HepG2 (cell line): ENCODE results near the gene C2orf80. TPM values are rescaled to one million over a fixed set of nuclear protein-coding genes. Genes with fewer than 3 reads are reported as not detected.

ENCODE experiments used
- ATAC-seq: fragments of 200-7000 bp; cut with Tn5 transposase; 3 replicates; pipeline ENCODE4 v1.9.1; 2020; ENCODE audit warnings: mild to moderate bottlenecking, moderate library complexity
- Bru-seq: library from RNA; stranded (reverse); fragments of 400-500 nt; gene quantifications from one replicate; lab custom pipeline; 2021; lab: Mats Ljungman, UMichigan
- BruChase-seq, 2 experiments: library from RNA; stranded (reverse); fragments of 400-500 nt; gene quantifications; one replicate each; lab custom pipeline; 2021; lab: Mats Ljungman, UMichigan
- BruUV-seq: library from RNA; stranded (reverse); fragments of 400-500 nt; replicated peaks from 2 replicates; lab custom pipeline; 2021; lab: Mats Ljungman, UMichigan
- CTCF ChIA-PET: fragments of 300-600 bp; formaldehyde crosslinking; extraction: SDS; loops from one replicate; lab custom pipeline; 2021; ENCODE audit warnings: low total read pairs, inconsistent platforms, low intra/inter-chr PET ratio; lab: Yijun Ruan, JAX
- POLR2A ChIA-PET: fragments of 350-600 bp; sonication (Branson Sonifier 250); formaldehyde crosslinking; loops from one replicate; lab custom pipeline; 2020; ENCODE audit warnings: antibody characterized with exemption, inconsistent platforms; lab: Yijun Ruan, JAX
- DNase-seq: peaks from one replicate; pipeline ENCODE4 v3.0.0-alpha.2; 2015; ENCODE audit warnings: low spot score
- FAIRE-seq: peaks from 3 replicates; lab custom pipeline; 2011; peaks lifted over from hg19 to GRCh38; lab: Jason Lieb, UNC
- H2AFZ ChIP-seq: one replicate; pipeline ENCODE4 v1.6.1; 2011; ENCODE audit warnings: low read length, inconsistent platforms
- H3K27ac ChIP-seq: fragments of 300-600 bp; 3 replicates; pipeline ENCODE4 v1.8.0; 2011; ENCODE audit warnings: mixed run types, mild to moderate bottlenecking, mixed read lengths, low read length, inconsistent platforms; ENCODE audit not compliant: insufficient read depth; ENCODE audit errors: extremely low read length
- H3K27me3 ChIP-seq, 2 experiments: fragments of 200-600 bp in 1 of 2; 2 replicates in 1 of 2; 3 replicates in 1 of 2; pipeline versions ENCODE4 v1.6.0 to v1.8.0; 2011; ENCODE audit warnings: low read length in 2 of 2, mild to moderate bottlenecking in 2 of 2, moderate library complexity in 2 of 2, inconsistent platforms in 1 of 2; ENCODE audit not compliant: insufficient read depth in 2 of 2, control insufficient read depth in 1 of 2
- H3K36me3 ChIP-seq, 2 experiments: fragments of 200-600 bp in 1 of 2; replicated peaks in 1 of 2; 2 replicates in 1 of 2; 3 replicates in 1 of 2; pipeline versions ENCODE4 v1.5.1 to v1.8.0; 2011; ENCODE audit warnings: low read length in 2 of 2, inconsistent platforms in 1 of 2; ENCODE audit not compliant: insufficient read depth in 2 of 2, control insufficient read depth in 1 of 2
- H3K4me1 ChIP-seq: 2 replicates; pipeline ENCODE4 v1.5.1; 2012; ENCODE audit warnings: low read length, inconsistent platforms; ENCODE audit not compliant: insufficient read depth
- H3K4me2 ChIP-seq: 2 replicates; pipeline ENCODE4 v1.6.0; 2011; ENCODE audit warnings: low read depth, low read length, inconsistent platforms
- H3K4me3 ChIP-seq, 3 experiments: fragments of 200-600 bp in 1 of 3; sonication (generic), shearing (Covaris generic) in 1 of 3; replicated peaks in 1 of 3; 2 replicates each; pipeline ENCODE4 v1.5.1; 2011 to 2016; ENCODE audit warnings: low read length in 3 of 3, inconsistent platforms in 2 of 3, low read depth in 2 of 3, mild to moderate bottlenecking in 2 of 3, control low read depth in 1 of 3, mixed read lengths in 1 of 3; ENCODE audit not compliant: insufficient read depth in 1 of 3
- H3K79me2 ChIP-seq: one replicate; pipeline ENCODE4 v1.6.1; 2011; ENCODE audit warnings: low read length, inconsistent platforms; ENCODE audit not compliant: insufficient read depth
- H3K9ac ChIP-seq: 2 replicates; pipeline ENCODE4 v1.6.0; 2011; ENCODE audit warnings: mild to moderate bottlenecking, low read depth, low read length, inconsistent platforms; ENCODE audit not compliant: insufficient read depth
- H3K9me3 ChIP-seq: 2 replicates; pipeline ENCODE4 v1.5.1; 2012; ENCODE audit warnings: mild to moderate bottlenecking, low read length
- H4K20me1 ChIP-seq: 2 replicates; pipeline ENCODE4 v1.6.0; 2011; ENCODE audit warnings: inconsistent platforms, mild to moderate bottlenecking, low read length, moderate library complexity; ENCODE audit not compliant: insufficient read depth
- ERF ChIP-seq: IDR thresholded peaks from 2 replicates; pipeline ENCODE4 v1.6.1; 2018; ENCODE audit warnings: missing biosample characterization, missing genetic modification reagents
- HNRNPK ChIP-seq: fragments of 200-400 bp; formaldehyde crosslinking; IDR thresholded peaks from 2 replicates; pipeline ENCODE4 v1.6.1; 2018; ENCODE audit warnings: low read length, low read depth, moderate library complexity, mild to moderate bottlenecking; ENCODE audit not compliant: poor library complexity, severe bottlenecking
- HNRNPUL1 ChIP-seq: fragments of 200-400 bp; formaldehyde crosslinking; IDR thresholded peaks from 2 replicates; pipeline ENCODE4 v1.6.1; 2017; ENCODE audit warnings: low read depth, mild to moderate bottlenecking, low read length, moderate library complexity
- NAIF1 ChIP-seq: sonication (generic); formaldehyde crosslinking; IDR thresholded peaks from 2 replicates; pipeline ENCODE4 v1.5.0; 2020; ENCODE audit warnings: mild to moderate bottlenecking, missing genetic modification reagents, borderline replicate concordance
- NFE2 ChIP-seq: sonication (generic); formaldehyde crosslinking; IDR thresholded peaks from 2 replicates; pipeline ENCODE4 v1.4.0; 2020; ENCODE audit warnings: missing genetic modification reagents
- SRSF9 ChIP-seq: fragments of 200-400 bp; formaldehyde crosslinking; IDR thresholded peaks from 2 replicates; pipeline ENCODE4 v1.6.1; 2018; ENCODE audit warnings: borderline replicate concordance, mild to moderate bottlenecking, low read depth, low read length; ENCODE audit not compliant: insufficient read depth, poor library complexity, severe bottlenecking
- SSRP1 ChIP-seq: IDR thresholded peaks from 2 replicates; pipeline ENCODE4 v1.6.1; 2016; ENCODE audit warnings: control low read depth
- TOE1 ChIP-seq: sonication (generic); formaldehyde crosslinking; IDR thresholded peaks from 2 replicates; pipeline ENCODE4 v1.4.0; 2020; ENCODE audit warnings: mild to moderate bottlenecking, missing genetic modification reagents
- ZNF326 ChIP-seq: sonication (generic); formaldehyde crosslinking; IDR thresholded peaks from 2 replicates; pipeline ENCODE4 v1.4.0; 2020; ENCODE audit warnings: missing genetic modification reagents, borderline replicate concordance
- ZNF530 ChIP-seq: sonication (generic); formaldehyde crosslinking; IDR thresholded peaks from 2 replicates; pipeline ENCODE4 v1.5.0; 2020; ENCODE audit warnings: low read depth, mild to moderate bottlenecking, missing genetic modification reagents
- ZSCAN20 ChIP-seq: sonication (generic); formaldehyde crosslinking; IDR thresholded peaks from 2 replicates; pipeline ENCODE4 v1.4.0; 2020; ENCODE audit warnings: missing genetic modification reagents, mild to moderate bottlenecking, borderline replicate concordance
- ZSCAN29 ChIP-seq: sonication (generic); formaldehyde crosslinking; conservative IDR thresholded peaks from 2 replicates; pipeline ENCODE4 v1.4.0; 2020; ENCODE audit warnings: mild to moderate bottlenecking, missing genetic modification reagents
- WGBS: methylation state at CpG from one replicate; pipeline ENCODE4 v1.1.6; 2017; ENCODE audit warnings: low lambda C conversion rate; 5-methylcytosine and 5-hydroxymethylcytosine counted together
- in situ Hi-C: cut with HindIII; loops from 2 replicates; pipeline ENCODE4 v1.10.0; 2017; ENCODE audit warnings: low pct_unique_long_range_greater_than_20kb; ENCODE audit not compliant: extremely low pct_ligation_motif_present
- intact Hi-C: fragments of 100-400 bp; cut with micrococcal nuclease; formaldehyde crosslinking; loops from one replicate; pipeline ENCODE4 v1.10.0; 2022; ENCODE audit not compliant: unreplicated experiment
- long read RNA-seq, 2 experiments: library from RNA in 1 of 2; library from polyadenylated mRNA in 1 of 2; stranded (forward) in 1 of 2; unstranded in 1 of 2; transcript quantifications; one replicate each; pipeline ENCODE4 v2.0.0, GENCODE V29; 2019 to 2022
- polyA minus RNA-seq, 3 experiments: library from RNA; depleted of rRNA, polyadenylated mRNA; stranded (reverse); fragments of >200 nt; gene quantifications; 2 replicates each; pipeline ENCODE4 v1.2.3, GENCODE V29; 2011; ENCODE audit warnings: low replicate concordance in 1 of 3
- polyA plus RNA-seq, 8 experiments: library from polyadenylated mRNA; depleted of rRNA in 3 of 8; stranded (reverse) in 7 of 8; unstranded in 1 of 8; fragments of >200 nt; fragmentation: Illumina TruSeq in 4 of 8; extraction: Trizol in 4 of 8; gene quantifications; 2 replicates each; pipeline versions ENCODE4 v1.2.1 to v1.2.3, GENCODE V29; 2011 to 2016; ENCODE audit warnings: low read depth in 4 of 8, missing spikeins in 1 of 8, mixed read lengths in 1 of 8; ENCODE audit not compliant: insufficient read depth in 1 of 8
- total RNA-seq, 5 experiments: library from RNA; depleted of rRNA; stranded (reverse); fragments of >200 nt; fragmentation: Illumina TruSeq; extraction: Trizol; gene quantifications; 2 replicates each; pipeline ENCODE4 v1.2.3, GENCODE V29; 2016; ENCODE audit warnings: low read depth in 1 of 5
- TF ChIP-seq, protein P1 (sequence below): sonication (generic); formaldehyde crosslinking; IDR thresholded peaks from 2 replicates; pipeline ENCODE4 v1.4.0; 2020; ENCODE audit warnings: missing genetic modification reagents, borderline replicate concordance

C2orf80 gene
- total RNA-seq (2016; rRNA removed; fragmentation: Illumina TruSeq; extraction: Trizol) (not detected in 2 replicates), polyA plus RNA-seq (2011; rRNA removed) (not detected in 2 replicates), polyA minus RNA-seq (2011; rRNA and poly(A)+ RNA removed; ENCODE audit: low replicate concordance) (not detected in 2 replicates), Bru-seq, nascent RNA (not detected), BruChase-seq, experiment 1, labeled RNA remaining after a 6-hour chase (not detected), BruChase-seq, experiment 2, labeled RNA remaining after a 2-hour chase (not detected)
- not detected in 2 replicates for total RNA-seq (2016; cell fraction: cytosol; rRNA removed; fragmentation: Illumina TruSeq; extraction: Trizol; ENCODE audit: low read depth)
- not detected in 2 replicates for total RNA-seq (2016; cell fraction: insoluble cytoplasmic fraction; rRNA removed; fragmentation: Illumina TruSeq; extraction: Trizol)
- total RNA-seq (2016; cell fraction: membrane; rRNA removed; fragmentation: Illumina TruSeq; extraction: Trizol) = not detected in 2 replicates
- not detected in 2 replicates for total RNA-seq (2016; cell fraction: nucleus; rRNA removed; fragmentation: Illumina TruSeq; extraction: Trizol)
- polyA plus RNA-seq (2011; cell fraction: cytosol; rRNA removed) = not detected in 2 replicates
- polyA plus RNA-seq (2011; cell fraction: nucleus; rRNA removed) = not detected in 2 replicates
- not detected in 2 replicates for polyA plus RNA-seq (2012)
- polyA plus RNA-seq (2016; cell fraction: cytosol; fragmentation: Illumina TruSeq; extraction: Trizol; ENCODE audit: low read depth) = not detected in 2 replicates
- polyA plus RNA-seq (2016; cell fraction: insoluble cytoplasmic fraction; fragmentation: Illumina TruSeq; extraction: Trizol; ENCODE audit: low read depth) = not detected in 2 replicates
- polyA plus RNA-seq (2016; cell fraction: membrane; fragmentation: Illumina TruSeq; extraction: Trizol; ENCODE audit: low read depth) = not detected in 2 replicates
- not detected in 2 replicates for polyA plus RNA-seq (2016; cell fraction: nucleus; fragmentation: Illumina TruSeq; extraction: Trizol; ENCODE audit: insufficient read depth, low read depth)
- not detected in 2 replicates for polyA minus RNA-seq (2011; cell fraction: cytosol; rRNA and poly(A)+ RNA removed)
- not detected in 2 replicates for polyA minus RNA-seq (2011; cell fraction: nucleus; rRNA and poly(A)+ RNA removed)
- long read RNA-seq, experiment 1 = 0 reads
- long read RNA-seq, experiment 2 = 0 reads

DNA sequence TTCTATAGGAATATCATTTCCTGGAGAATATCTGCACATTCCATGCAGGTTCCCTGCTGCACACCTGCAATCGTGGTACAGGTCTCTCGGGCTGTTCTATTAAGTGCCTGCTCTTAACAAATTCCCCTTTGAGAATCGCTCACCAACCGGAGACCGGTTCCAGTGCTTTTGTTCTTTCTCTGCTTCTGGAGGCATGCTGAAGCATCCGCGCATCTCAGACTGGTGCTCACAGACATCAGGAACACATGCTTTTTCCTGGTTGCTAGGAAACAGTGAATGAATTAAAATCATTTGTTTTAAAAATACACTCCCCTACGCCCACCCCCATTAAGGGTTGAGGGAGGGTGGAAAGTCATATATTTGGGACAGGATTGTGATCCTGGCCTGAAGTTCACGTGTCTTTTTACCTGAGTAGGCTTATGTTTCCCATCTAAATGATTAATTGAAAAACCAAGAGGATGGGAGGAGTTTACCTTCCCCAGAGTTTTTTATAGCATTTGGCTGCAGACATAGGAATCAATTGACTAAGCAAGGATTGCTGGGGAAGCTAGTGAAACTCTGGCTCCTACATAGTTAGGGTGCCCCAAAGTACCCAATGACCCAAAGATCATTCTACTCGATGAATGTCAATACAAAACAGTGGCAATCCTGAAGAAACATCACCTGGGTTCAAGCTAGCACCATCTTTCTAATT is at the start of gene C2orf80:
Gene C2orf80 (minus strand): TSS at position 221 of the 694 bp plus-strand sequence. CDS start 3,044 bp downstream, outside the sequence.
- BruUV-seq = no TSS peak
- H3K27me3 ChIP-seq = peaks cover 0 to 12% of the 10 kb centered on the region in 2 experiments; a peak in 1 of 5 replicates
- H4K20me1 ChIP-seq = no peaks in the 10 kb centered on the region
- intact Hi-C loops (no loop called here), in situ Hi-C loops (no loop called here)
- H3K27ac ChIP-seq = no peak within 1 kb of the TSS
- H3K79me2 ChIP-seq = no peaks in the 10 kb centered on the region
- H3K4me2 ChIP-seq = no peak within 1 kb of the TSS
- no peaks in the 10 kb centered on the region for H3K36me3 ChIP-seq
- FAIRE-seq (no peak), DNase-seq (no peak), ATAC-seq (no peak)
- H3K4me3 ChIP-seq = no peak within 1 kb of the TSS
- no peak within 1 kb of the TSS for H2AFZ ChIP-seq
- POLR2A ChIA-PET = interaction anchor here (1.2 kb wide), 1 partner anchor 65 kb away, joined by 3 read pairs; the partner anchor contains the start of gene IDH1
- no peaks in the 10 kb centered on the region for H3K9me3 ChIP-seq
- CTCF ChIA-PET = no interaction called here
- WGBS = 46% methylated on average over 10 of the region's 10 CpGs
- H3K9ac ChIP-seq = no peak within 1 kb of the TSS
- no peaks in the 10 kb centered on the region for H3K4me1 ChIP-seq
- TF ChIP-seq NAIF1 (CRISPR knock-in tag) (no peak), SRSF9 (no peak), ZNF530 (CRISPR knock-in tag) (no peak), ZSCAN20 (CRISPR knock-in tag) (no peak), HNRNPK (no peak), HNRNPUL1 (no peak), ZNF326 (CRISPR knock-in tag) (no peak), ZSCAN29 (CRISPR knock-in tag) (no peak), ERF (CRISPR knock-in tag) (no peak), TOE1 (no peak), NFE2 (no peak), SSRP1 (CRISPR knock-in tag) (no peak)
- TF ChIP-seq, protein P1, sequence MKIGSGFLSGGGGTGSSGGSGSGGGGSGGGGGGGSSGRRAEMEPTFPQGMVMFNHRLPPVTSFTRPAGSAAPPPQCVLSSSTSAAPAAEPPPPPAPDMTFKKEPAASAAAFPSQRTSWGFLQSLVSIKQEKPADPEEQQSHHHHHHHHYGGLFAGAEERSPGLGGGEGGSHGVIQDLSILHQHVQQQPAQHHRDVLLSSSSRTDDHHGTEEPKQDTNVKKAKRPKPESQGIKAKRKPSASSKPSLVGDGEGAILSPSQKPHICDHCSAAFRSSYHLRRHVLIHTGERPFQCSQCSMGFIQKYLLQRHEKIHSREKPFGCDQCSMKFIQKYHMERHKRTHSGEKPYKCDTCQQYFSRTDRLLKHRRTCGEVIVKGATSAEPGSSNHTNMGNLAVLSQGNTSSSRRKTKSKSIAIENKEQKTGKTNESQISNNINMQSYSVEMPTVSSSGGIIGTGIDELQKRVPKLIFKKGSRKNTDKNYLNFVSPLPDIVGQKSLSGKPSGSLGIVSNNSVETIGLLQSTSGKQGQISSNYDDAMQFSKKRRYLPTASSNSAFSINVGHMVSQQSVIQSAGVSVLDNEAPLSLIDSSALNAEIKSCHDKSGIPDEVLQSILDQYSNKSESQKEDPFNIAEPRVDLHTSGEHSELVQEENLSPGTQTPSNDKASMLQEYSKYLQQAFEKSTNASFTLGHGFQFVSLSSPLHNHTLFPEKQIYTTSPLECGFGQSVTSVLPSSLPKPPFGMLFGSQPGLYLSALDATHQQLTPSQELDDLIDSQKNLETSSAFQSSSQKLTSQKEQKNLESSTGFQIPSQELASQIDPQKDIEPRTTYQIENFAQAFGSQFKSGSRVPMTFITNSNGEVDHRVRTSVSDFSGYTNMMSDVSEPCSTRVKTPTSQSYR (CRISPR knock-in tag) = no peak
